GM12878 (cell line): ENCODE results near the gene CRTC2. TPM values are rescaled to one million over a fixed set of nuclear protein-coding genes. Genes with fewer than 3 reads are reported as not detected.

Experiments
- BACH1 ChIP-seq: fragments of 450-650 bp; IDR thresholded peaks from 2 replicates; pipeline ENCODE4 v1.6.1; 2017; ENCODE audit warnings: mild to moderate bottlenecking, borderline replicate concordance
- ETV6 ChIP-seq, 2 experiments: fragments of 450-650 bp in 1 of 2; IDR thresholded peaks in 1 of 2; conservative IDR thresholded peaks in 1 of 2; 2 replicates each; pipeline ENCODE4 v1.6.1; 2014; ENCODE audit warnings: antibody characterized with exemption in 1 of 2, borderline replicate concordance in 1 of 2, low read depth in 1 of 2, mild to moderate bottlenecking in 1 of 2, moderate library complexity in 1 of 2
- FOS ChIP-seq: IDR thresholded peaks from 3 replicates; pipeline ENCODE4 v1.6.1; 2011; ENCODE audit warnings: borderline replicate concordance; ENCODE audit not compliant: insufficient read length; ENCODE audit errors: extremely low read depth
- HCFC1 ChIP-seq: fragments of 150-350 bp; IDR thresholded peaks from 2 replicates; pipeline ENCODE4 v1.6.1; 2014; ENCODE audit warnings: low read length
- JUNB ChIP-seq: IDR thresholded peaks from 2 replicates; pipeline ENCODE4 v1.6.1; 2016; ENCODE audit warnings: antibody characterized with exemption, mild to moderate bottlenecking
- MAX ChIP-seq: IDR thresholded peaks from 2 replicates; pipeline ENCODE4 v1.6.1; 2012; ENCODE audit warnings: low read depth, low read length, improper control_type of control experiment
- MTA3 ChIP-seq: IDR thresholded peaks from 2 replicates; pipeline ENCODE4 v1.6.1; 2012; ENCODE audit warnings: low read length, inconsistent platforms, borderline replicate concordance
- MYB ChIP-seq: fragments of 150-350 bp; IDR thresholded peaks from 2 replicates; pipeline ENCODE4 v1.6.1; 2014; ENCODE audit warnings: mild to moderate bottlenecking, low read depth, low read length, borderline replicate concordance
- NR2C2 ChIP-seq: IDR thresholded peaks from 2 replicates; pipeline ENCODE4 v1.6.1; 2011; ENCODE audit warnings: borderline replicate concordance, low read depth; ENCODE audit not compliant: control insufficient read depth, insufficient read length
- NRF1 ChIP-seq: conservative IDR thresholded peaks from 2 replicates; pipeline ENCODE4 v1.6.1; 2011; ENCODE audit warnings: mild to moderate bottlenecking, low read depth, low read length, improper control_type of control experiment
- RB1 ChIP-seq: fragments of 450-650 bp; formaldehyde crosslinking; IDR thresholded peaks from 2 replicates; pipeline ENCODE4 v1.6.1; 2017; ENCODE audit warnings: mild to moderate bottlenecking, borderline replicate concordance
- RFX5 ChIP-seq: IDR thresholded peaks from 2 replicates; pipeline ENCODE4 v1.6.1; 2011; ENCODE audit warnings: low read depth, low read length, improper control_type of control experiment
- SMAD1 ChIP-seq: fragments of 450-650 bp; IDR thresholded peaks from 2 replicates; pipeline ENCODE4 v1.6.1; 2018; ENCODE audit warnings: mild to moderate bottlenecking, low read depth; ENCODE audit not compliant: partially characterized antibody
- SMARCA5 ChIP-seq: fragments of 450-650 bp; IDR thresholded peaks from 2 replicates; pipeline ENCODE4 v1.6.1; 2017; ENCODE audit warnings: mild to moderate bottlenecking
- SP1 ChIP-seq: IDR thresholded peaks from one replicate; pipeline ENCODE4 v1.6.1; 2011; ENCODE audit warnings: low read depth, low read length
- SREBF2 ChIP-seq: IDR thresholded peaks from 2 replicates; pipeline ENCODE4 v1.6.1; 2012; ENCODE audit warnings: mild to moderate bottlenecking, low read length
- TBL1XR1 ChIP-seq: IDR thresholded peaks from 2 replicates; pipeline ENCODE4 v1.6.1; 2012; ENCODE audit warnings: low read depth, low read length, improper control_type of control experiment
- TCF7 ChIP-seq: IDR thresholded peaks from 2 replicates; pipeline ENCODE4 v1.6.1; 2014; ENCODE audit warnings: antibody characterized with exemption, borderline replicate concordance
- YY1 ChIP-seq: IDR thresholded peaks from 2 replicates; pipeline ENCODE4 v1.6.1; 2011; ENCODE audit warnings: low read depth, mild to moderate bottlenecking, low read length
- ZNF207 ChIP-seq: fragments of 450-650 bp; IDR thresholded peaks from 2 replicates; pipeline ENCODE4 v1.6.1; 2014; ENCODE audit warnings: antibody characterized with exemption, mild to moderate bottlenecking, borderline replicate concordance
- ZNF592 ChIP-seq: fragments of 450-650 bp; IDR thresholded peaks from 2 replicates; pipeline ENCODE4 v1.6.1; 2017; ENCODE audit warnings: mild to moderate bottlenecking, moderate library complexity
- polyA plus RNA-seq, 11 experiments: library from polyadenylated mRNA; depleted of rRNA in 4 of 11; unstranded in 6 of 11; stranded (reverse) in 5 of 11; fragments of >200 nt; fragmentation: Nextera tagmentation in 4 of 11; fragmentation: Illumina TruSeq in 1 of 11; extraction: Ambion mirVana in 4 of 11; extraction: Trizol in 1 of 11; gene quantifications; 1 replicate in 1 of 11; 2 replicates in 10 of 11; pipeline versions ENCODE4 v1.2.1 to v1.2.3, GENCODE V29; 2011 to 2016; ENCODE audit warnings: inconsistent platforms in 2 of 11, missing spikeins in 2 of 11, low read depth in 1 of 11
- total RNA-seq, 4 experiments: library from RNA; depleted of rRNA in 3 of 4; stranded (reverse); fragments of >200 nt in 3 of 4; fragmentation: Illumina TruSeq in 1 of 4; extraction: Trizol in 1 of 4; gene quantifications; 2 replicates each; pipeline versions ENCODE4 v1.2.1 to v1.2.3, GENCODE V29; 2013 to 2021
- TF ChIP-seq, protein P1 (sequence below): fragments of 450-650 bp; IDR thresholded peaks from 2 replicates; pipeline ENCODE4 v1.6.1; 2017; ENCODE audit warnings: mild to moderate bottlenecking
- TF ChIP-seq, protein P2 (sequence below): IDR thresholded peaks from 2 replicates; pipeline ENCODE4 v1.6.1; 2012; ENCODE audit warnings: low read depth, low read length, improper control_type of control experiment

The CRTC2 gene
- total and polyA plus RNA-seq, 10 of the 15 experiments (the other 5 are each of a cell fraction or from before 2014, with no cell fraction given): 5.1 to 57.9 (median 32.7) TPM

DNA sequence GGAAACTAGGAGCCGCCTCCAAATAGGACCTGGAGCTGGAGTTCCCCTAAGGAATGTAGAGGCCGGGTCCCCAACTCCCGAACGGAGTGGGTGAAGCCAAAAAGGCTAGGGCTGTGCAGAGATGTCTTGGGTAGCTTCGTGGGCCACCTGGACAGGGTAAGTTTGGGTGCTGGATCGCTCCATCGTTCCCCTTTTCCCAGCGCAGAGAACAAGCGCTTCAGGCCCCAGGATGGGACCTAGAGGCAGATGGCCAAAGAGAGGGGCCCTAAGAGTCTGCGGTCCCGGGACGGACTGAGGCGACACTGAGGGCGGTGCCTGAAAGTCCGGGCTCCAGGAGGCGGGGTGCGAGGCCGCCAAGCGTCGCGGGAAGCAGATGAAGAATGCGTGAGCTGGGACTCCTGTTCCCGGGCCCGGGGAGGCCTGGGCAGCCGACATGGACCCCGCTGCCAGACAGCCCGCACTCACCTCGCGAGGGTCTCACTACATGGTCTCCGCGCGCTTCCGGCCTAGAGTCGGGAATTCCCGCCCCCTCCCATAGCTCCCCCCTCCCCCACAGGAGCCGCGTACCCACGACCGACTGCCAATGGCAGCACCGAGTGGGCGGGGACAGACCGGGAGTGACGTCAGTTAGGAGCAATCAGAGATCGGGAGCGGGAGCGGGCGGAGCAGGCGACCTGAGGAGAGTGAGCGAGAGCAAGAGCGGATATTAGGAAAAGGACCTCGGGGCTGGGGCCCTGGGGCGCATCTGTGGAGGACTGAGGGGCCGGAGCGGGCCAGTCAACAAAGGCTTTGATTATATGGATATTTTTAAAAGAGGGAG lies 4.8 kb upstream of the CRTC2 start, which contains the start of gene SLC39A1 (continued):
- TF ChIP-seq FOS (peak; percentile 11), NRF1 (no peak), ZNF207 (0 out of 2 replicates have a peak, but pooled peaks have one; percentile 40), NR2C2 (no peak), SMAD1 (no peak), BACH1 (no peak; the same call in 1 of the 2 replicates), SREBF2 (no peak), RFX5 (no peak), RB1 (no peak), ZNF592 (no peak; the same call in 1 of the 2 replicates), MTA3 (no peak), SP1 (peak; percentile 87), TBL1XR1 (no peak; the same call in 1 of the 2 replicates), ETV6 (conservative IDR thresholded peaks at IDR 0.05 in 1 of 2, IDR thresholded peaks at IDR 0.05 in 1 of 2; ENCODE audit: borderline replicate concordance in 1 of 2, low read depth in 1 of 2) (no peak), HCFC1 (no peak; the same call in 1 of the 2 replicates), JUNB (no peak), MAX (peak; percentile 30; the same call in 1 of the 2 replicates), YY1 (peak; percentile 80), TCF7 (no peak), SMARCA5 (0 out of 2 replicates have a peak, but pooled peaks have one; percentile 14), MYB (no peak)
- TF ChIP-seq, protein P1, sequence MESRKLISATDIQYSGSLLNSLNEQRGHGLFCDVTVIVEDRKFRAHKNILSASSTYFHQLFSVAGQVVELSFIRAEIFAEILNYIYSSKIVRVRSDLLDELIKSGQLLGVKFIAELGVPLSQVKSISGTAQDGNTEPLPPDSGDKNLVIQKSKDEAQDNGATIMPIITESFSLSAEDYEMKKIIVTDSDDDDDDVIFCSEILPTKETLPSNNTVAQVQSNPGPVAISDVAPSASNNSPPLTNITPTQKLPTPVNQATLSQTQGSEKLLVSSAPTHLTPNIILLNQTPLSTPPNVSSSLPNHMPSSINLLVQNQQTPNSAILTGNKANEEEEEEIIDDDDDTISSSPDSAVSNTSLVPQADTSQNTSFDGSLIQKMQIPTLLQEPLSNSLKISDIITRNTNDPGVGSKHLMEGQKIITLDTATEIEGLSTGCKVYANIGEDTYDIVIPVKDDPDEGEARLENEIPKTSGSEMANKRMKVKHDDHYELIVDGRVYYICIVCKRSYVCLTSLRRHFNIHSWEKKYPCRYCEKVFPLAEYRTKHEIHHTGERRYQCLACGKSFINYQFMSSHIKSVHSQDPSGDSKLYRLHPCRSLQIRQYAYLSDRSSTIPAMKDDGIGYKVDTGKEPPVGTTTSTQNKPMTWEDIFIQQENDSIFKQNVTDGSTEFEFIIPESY: no peak
- TF ChIP-seq, protein P2, sequence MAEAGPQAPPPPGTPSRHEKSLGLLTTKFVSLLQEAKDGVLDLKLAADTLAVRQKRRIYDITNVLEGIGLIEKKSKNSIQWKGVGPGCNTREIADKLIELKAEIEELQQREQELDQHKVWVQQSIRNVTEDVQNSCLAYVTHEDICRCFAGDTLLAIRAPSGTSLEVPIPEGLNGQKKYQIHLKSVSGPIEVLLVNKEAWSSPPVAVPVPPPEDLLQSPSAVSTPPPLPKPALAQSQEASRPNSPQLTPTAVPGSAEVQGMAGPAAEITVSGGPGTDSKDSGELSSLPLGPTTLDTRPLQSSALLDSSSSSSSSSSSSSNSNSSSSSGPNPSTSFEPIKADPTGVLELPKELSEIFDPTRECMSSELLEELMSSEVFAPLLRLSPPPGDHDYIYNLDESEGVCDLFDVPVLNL: no peak
